ENCODE measurements around the gene AEN. TPM values are rescaled to one million over a fixed set of nuclear protein-coding genes. Genes with fewer than 3 reads are reported as not detected.
A peak's percentile ranks its signal among the peaks of the same experiment; 100 is the strongest.

AEN gene
- total RNA-seq, 1 donor from 2014 or later: 34.4 TPM

DNA sequence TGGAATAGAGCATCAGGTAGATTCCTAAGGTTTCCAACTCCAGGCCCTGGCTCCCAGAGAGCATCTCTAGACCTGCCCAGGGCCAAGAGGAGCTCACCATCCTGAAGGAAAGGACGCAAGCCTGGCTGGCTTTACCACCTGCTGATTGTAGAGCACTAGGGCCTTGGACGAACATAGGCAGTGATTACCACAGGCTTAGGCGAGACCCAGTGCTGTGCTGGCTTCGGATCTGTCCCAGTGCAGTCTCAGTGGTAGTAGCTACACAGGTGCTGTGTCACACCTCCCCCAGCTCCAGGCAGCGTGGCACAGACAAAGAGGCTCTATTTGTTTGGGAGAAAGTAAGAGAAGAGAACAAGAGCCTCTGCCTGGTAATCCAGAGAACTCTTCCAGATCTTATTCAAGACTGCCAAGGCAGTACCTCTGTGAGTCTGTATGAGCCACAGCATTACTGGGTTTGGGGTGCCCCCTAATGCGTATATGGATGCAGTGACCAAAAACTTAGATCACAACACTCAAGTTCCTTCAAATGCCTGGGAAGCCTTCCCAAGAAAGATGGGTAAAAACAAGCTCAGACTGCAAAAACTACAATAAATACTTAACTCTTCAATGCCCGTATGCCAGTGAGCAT lies 43.1 kb downstream of the AEN start:
- peak; percentile 54 for DNase-seq (ENCODE audit: low spot score)

DNA sequence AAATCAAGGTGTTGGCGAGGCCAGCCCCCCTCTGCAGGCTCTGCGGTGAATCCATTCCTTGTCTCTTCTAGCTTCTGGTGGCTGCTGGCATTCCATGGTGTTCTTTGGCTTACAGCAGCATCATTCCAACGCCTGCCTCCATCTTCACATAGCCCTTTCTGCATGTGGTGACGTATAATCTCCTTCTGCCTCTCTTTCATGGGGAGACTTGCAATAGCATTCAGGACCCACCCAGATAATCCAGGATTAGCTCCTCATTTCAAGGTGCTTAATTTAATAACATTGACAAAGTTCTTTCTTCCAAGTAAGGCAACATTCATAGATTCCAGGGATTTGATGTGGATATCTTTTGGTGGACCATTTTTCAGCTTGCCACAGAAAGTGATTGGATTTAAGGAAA lies 53.5 kb downstream of the AEN start:
- DNase-seq (ENCODE audit: low spot score): no peak

DNA sequence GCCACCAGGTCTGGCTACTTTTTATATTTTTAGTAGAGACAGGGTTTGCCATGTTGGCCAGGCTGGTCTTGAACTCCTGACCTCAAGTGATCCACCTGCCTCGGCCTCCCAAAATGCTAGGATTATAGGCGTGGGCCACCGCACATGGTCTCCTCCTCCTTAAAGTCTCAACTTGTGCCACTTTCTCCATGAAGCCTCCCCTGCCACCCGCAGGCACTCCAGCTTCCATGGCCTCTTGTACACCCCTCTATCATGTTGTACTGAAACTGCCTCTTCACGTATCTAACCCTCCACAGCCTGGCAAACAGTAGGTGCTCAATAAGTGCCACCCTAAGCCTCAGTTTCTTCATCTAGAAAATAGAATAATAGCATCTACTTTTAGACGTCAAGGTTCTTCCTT lies 57.6 kb downstream of the AEN start:
- DNase-seq (ENCODE audit: low spot score): no peak

DNA sequence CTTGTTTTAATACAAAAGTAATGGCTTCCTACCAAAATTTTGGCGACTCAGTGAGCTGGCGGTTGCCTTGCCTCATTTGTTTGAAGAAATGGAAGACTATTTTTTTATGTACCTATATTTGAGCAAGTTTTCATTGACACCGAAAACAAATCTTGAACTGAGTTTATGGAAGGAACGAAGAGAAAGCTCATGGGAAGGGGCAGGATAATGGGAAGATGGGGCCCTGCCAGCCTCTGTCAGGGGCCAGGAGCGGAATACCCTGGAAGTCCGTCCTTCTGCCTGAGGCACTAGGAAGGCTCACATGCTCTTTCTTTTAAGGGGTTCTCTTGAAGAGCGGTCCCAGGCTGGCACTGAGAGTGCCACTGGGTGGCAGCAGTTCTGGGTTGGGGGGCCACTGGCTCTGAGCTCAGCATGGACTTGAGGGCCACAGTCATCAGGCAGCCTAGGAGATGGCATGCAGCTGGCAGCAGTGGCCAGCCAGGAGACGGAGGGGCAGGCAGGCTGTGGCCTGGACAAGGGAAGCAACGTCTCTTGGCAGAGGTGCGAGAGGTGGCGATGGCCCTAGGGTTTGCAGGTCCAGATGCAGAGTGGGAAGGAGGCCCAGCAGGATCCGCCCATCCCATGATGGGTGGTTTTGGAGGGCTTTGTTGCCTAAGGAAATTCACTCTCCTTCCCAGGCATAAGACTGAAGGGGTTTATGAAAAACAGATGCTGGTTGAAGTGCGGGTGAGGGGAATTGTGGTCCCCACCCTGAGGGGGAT lies 59.3 kb downstream of the AEN start:
- DNase-seq (ENCODE audit: low spot score): no peak

DNA sequence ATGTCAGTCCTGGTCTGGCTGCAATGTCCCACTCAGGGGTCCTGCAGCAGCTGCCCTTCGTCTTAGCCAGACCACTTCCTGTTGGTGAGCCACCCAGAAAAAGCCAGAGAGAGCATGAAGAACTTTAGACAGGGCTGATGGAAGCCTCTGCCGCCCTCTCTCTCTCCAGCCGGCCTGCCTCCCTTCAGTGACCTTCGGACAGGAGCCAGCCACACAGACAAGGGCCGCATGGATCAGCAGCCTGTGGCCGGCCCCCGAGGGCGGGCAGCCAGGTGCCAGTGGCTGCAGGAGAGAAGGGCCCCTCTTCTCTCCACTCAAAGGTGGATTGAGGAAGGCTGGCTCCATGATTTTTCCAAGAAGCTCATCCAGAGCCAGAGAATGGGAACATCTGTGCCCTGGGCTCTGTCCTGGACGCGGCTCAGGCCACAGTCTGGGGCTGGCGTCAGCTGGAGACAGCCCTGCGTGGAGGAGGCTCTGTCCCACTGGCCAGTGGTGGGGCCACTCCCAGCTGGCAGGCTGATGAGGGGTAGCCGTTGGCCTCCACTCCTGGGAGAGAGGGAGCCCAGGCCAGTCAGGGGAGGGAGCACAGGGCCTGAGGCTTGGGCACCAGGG lies 60.6 kb downstream of the AEN start:
- DNase-seq (ENCODE audit: low spot score): no peak

Other genes starting within 250 kb of the AEN start
- 17.5 TPM for gene MRPL46, start 154.0 kb upstream of the AEN start, total RNA-seq
- 44.0 TPM for gene MRPS11, start 153.6 kb upstream of the AEN start, total RNA-seq
- 7.4 TPM for gene DET1, start 74.7 kb upstream of the AEN start, total RNA-seq
- 383 TPM for gene ISG20, start 17.7 kb downstream of the AEN start, total RNA-seq
- 0.20 TPM for gene ACAN, start 182.1 kb downstream of the AEN start, total RNA-seq